ENCODE data around the gene KLHL2. TPM values are rescaled to one million over a fixed set of nuclear protein-coding genes. Genes with fewer than 3 reads are reported as not detected.

KLHL2 gene
- total RNA-seq, 3 donors from 2014 or later: 20.2 to 60.4 (median 38.0) TPM

- intact Hi-C loops (cut with DNase I; ENCODE audit: low total_unique reads): no loop called here
- Histone ChIP-seq H3K9me3 (no peaks in the 10 kb centered on the region), H3K36me3 (no peaks in the 10 kb centered on the region), H3K4me1 (no peaks in the 10 kb centered on the region), H3K27ac (no peak overlapping the region), H3K4me3 (no peak overlapping the region), H3K27me3 (no peaks in the 10 kb centered on the region)
- TF ChIP-seq POLR2A (IDR thresholded peaks at IDR 0.05): no peak
- TF ChIP-seq CTCF (IDR thresholded peaks at IDR 0.05): no peak
- DNase-seq (ENCODE audit: low spot score in 2 of 2): no peak
These were observed 81.5 kb downstream of the KLHL2 start for GRCh38 chr4:165288639-165289422.

GRCh38 chr4:165289423-165289785 is 82.0 kb downstream of the KLHL2 start:
- intact Hi-C loops (cut with DNase I; ENCODE audit: low total_unique reads): no loop called here
- H3K9me3 ChIP-seq: no peaks in the 10 kb centered on the region

GRCh38 chr4:165293061-165293460 is 85.7 kb downstream of the KLHL2 start:
- DNase-seq (ENCODE audit: low spot score in 2 of 2): no peak
- TF ChIP-seq CTCF (IDR thresholded peaks at IDR 0.05): no peak
- no peak for TF ChIP-seq POLR2A (IDR thresholded peaks at IDR 0.05)
- no peak for TF ChIP-seq POLR2AphosphoS5 (IDR thresholded peaks at IDR 0.05)
- H3K4me1 ChIP-seq: no peaks in the 10 kb centered on the region
- H3K9me3 ChIP-seq: no peaks in the 10 kb centered on the region
- no peak overlapping the region for H3K27ac ChIP-seq
- no peaks in the 10 kb centered on the region for H3K36me3 ChIP-seq
- intact Hi-C loops (cut with DNase I; ENCODE audit: low total_unique reads): no loop called here
- no peak overlapping the region for H3K4me3 ChIP-seq
- no peaks in the 10 kb centered on the region for H3K27me3 ChIP-seq

More at GRCh38 chr4:165289423-165289785, 82.0 kb downstream of the KLHL2 start:
- no peak for DNase-seq (ENCODE audit: low spot score in 2 of 2)
- TF ChIP-seq POLR2AphosphoS5 (IDR thresholded peaks at IDR 0.05) (no peak), CTCF (IDR thresholded peaks at IDR 0.05) (no peak), POLR2A (IDR thresholded peaks at IDR 0.05) (no peak)
- no peaks in the 10 kb centered on the region for H3K36me3 ChIP-seq
- H3K27me3 ChIP-seq: no peaks in the 10 kb centered on the region
- H3K4me3 ChIP-seq: no peak overlapping the region
- no peak overlapping the region for H3K27ac ChIP-seq
- no peaks in the 10 kb centered on the region for H3K4me1 ChIP-seq

- Histone ChIP-seq H3K36me3 (no peaks in the 10 kb centered on the region), H3K27me3 (no peaks in the 10 kb centered on the region), H3K4me3 (no peak overlapping the region), H3K9me3 (no peaks in the 10 kb centered on the region), H3K27ac (no peak overlapping the region), H3K4me1 (no peaks in the 10 kb centered on the region)
- no peak for DNase-seq (ENCODE audit: low spot score in 2 of 2)
- TF ChIP-seq POLR2AphosphoS5 (IDR thresholded peaks at IDR 0.05): no peak
- no peak for TF ChIP-seq CTCF (IDR thresholded peaks at IDR 0.05)
- TF ChIP-seq POLR2A (IDR thresholded peaks at IDR 0.05): no peak
- intact Hi-C loops (cut with DNase I; ENCODE audit: low total_unique reads): no loop called here
These were observed 86.7 kb downstream of the KLHL2 start for GRCh38 chr4:165293927-165294649.

GRCh38 chr4:165294907-165295306 is 87.5 kb downstream of the KLHL2 start:
- H3K27me3 ChIP-seq: no peaks in the 10 kb centered on the region
- no peak overlapping the region for H3K27ac ChIP-seq
- no peaks in the 10 kb centered on the region for H3K4me1 ChIP-seq
- no peak for TF ChIP-seq POLR2AphosphoS5 (IDR thresholded peaks at IDR 0.05)
- no peak for TF ChIP-seq POLR2A (IDR thresholded peaks at IDR 0.05)
- no peak for TF ChIP-seq CTCF (IDR thresholded peaks at IDR 0.05)
- H3K36me3 ChIP-seq: no peaks in the 10 kb centered on the region
- intact Hi-C loops (cut with DNase I; ENCODE audit: low total_unique reads): no loop called here
- no peak overlapping the region for H3K4me3 ChIP-seq
- no peak for DNase-seq (ENCODE audit: low spot score in 2 of 2)
- H3K9me3 ChIP-seq: no peaks in the 10 kb centered on the region
